ENCODE measurements around the gene MARCHF5. TPM values are rescaled to one million over a fixed set of nuclear protein-coding genes. Genes with fewer than 3 reads are reported as not detected.

Gene MARCHF5, protein sequence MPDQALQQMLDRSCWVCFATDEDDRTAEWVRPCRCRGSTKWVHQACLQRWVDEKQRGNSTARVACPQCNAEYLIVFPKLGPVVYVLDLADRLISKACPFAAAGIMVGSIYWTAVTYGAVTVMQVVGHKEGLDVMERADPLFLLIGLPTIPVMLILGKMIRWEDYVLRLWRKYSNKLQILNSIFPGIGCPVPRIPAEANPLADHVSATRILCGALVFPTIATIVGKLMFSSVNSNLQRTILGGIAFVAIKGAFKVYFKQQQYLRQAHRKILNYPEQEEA
- 18.4 and 30.0 TPM in 2 replicates for total RNA-seq

DNA sequence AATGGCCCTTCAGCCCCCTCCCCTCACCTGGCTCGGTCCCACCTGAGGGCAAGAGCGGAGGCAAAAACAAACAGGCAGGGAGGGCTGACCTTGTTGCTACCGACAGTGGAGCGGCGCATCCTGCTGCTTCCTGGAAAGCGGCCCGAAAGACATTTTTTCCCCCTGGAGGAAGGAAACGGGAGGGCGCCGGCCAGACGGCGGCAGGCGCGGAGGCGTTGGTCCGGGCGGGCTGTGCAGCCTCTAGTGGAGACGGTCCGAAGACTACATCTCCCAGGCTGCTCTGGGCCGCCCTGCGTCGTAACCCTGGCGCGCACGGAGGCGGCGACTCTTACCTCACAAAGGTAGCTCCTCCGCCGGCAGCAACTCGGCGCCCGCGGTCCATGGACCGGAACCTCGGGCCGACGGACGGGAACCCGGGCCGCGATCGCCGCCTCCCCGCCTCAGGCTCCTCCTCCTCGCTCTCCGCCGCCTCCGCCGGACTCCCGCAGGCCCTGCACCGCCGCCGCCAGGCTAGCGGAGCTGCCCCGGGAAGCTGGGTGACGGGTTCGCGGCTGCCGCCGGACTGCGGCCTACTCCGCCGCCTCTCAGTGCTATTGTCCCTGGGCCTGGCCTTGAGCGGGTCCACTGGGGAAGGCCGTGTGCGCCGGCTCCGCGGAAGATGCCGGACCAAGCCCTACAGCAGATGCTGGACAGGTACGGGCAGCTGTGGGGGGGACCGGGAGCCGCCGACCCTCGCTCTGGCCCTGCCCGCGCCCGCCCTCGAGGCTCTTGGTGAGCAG is at the start of gene MARCHF5, which contains the start of gene CPEB3:
TSS of gene MARCHF5 (plus strand) at position 331 of the 779 bp plus-strand sequence. CDS start at position 659, 328 bp downstream.
TSS of gene CPEB3 (minus strand) at position 242 of the 779 bp plus-strand sequence. CDS start 50,728 bp downstream, outside the sequence.

Other genes with a start within 250 kb of the MARCHF5 start
- gene CPEB3, start 89 bp upstream of the MARCHF5 start, total RNA-seq = 0.59 and 0.92 TPM in 2 replicates

Measured in smooth muscle cell of the umbilical artery (primary cell).